Sigmoid colon (tissue), 7 donors: ENCODE measurements around the gene TOP2A. TPM values are rescaled to one million over a fixed set of nuclear protein-coding genes. Genes with fewer than 3 reads are reported as not detected.
A peak's percentile ranks its signal among the peaks of the same experiment; 100 is the strongest.

Source experiments
- DNase-seq: peaks from one replicate; pipeline ENCODE4 v3.0.0-alpha.2; 2019
- H3K27ac ChIP-seq, 4 donors: fragments of 200-600 bp; sonication (generic); one replicate each; pipeline ENCODE4 v1.5.1; 2016 to 2019; ENCODE audit warnings: mild to moderate bottlenecking in 1 of 4
- H3K27me3 ChIP-seq, 3 donors: fragments of 200-600 bp; sonication (generic); one replicate each; pipeline ENCODE4 v1.5.1; 2019; ENCODE audit warnings: mild to moderate bottlenecking in 1 of 3
- H3K36me3 ChIP-seq, 4 donors: fragments of 200-600 bp; sonication (generic); one replicate each; pipeline ENCODE4 v1.5.1; 2016 to 2019
- H3K4me1 ChIP-seq, 4 donors: fragments of 200-600 bp; sonication (generic); one replicate each; pipeline ENCODE4 v1.5.1; 2017 to 2019
- H3K4me3 ChIP-seq, 4 donors: fragments of 200-600 bp; sonication (generic); one replicate each; pipeline ENCODE4 v1.5.1; 2017 to 2019; ENCODE audit warnings: mild to moderate bottlenecking in 2 of 4, moderate library complexity in 1 of 4
- H3K9me3 ChIP-seq, 4 donors: fragments of 200-600 bp in 3 of 4; sonication (generic) in 3 of 4; one replicate each; pipeline versions ENCODE4 v1.5.1 to v1.6.1; 2013 to 2019
- CTCF ChIP-seq, 4 experiments: fragments of 450-650 bp in 3 of 4; fragments of 200-600 bp in 1 of 4; IDR thresholded peaks; one replicate each; pipeline ENCODE4 v1.5.1; 2016 to 2019; ENCODE audit warnings: antibody characterized with exemption in 4 of 4, mild to moderate bottlenecking in 3 of 4, moderate library complexity in 2 of 4
- EP300 ChIP-seq, 4 donors: sonication (generic); formaldehyde crosslinking; IDR thresholded peaks; one replicate each; pipeline ENCODE4 v1.6.1; 2017; ENCODE audit warnings: antibody characterized with exemption in 4 of 4
- POLR2A ChIP-seq, 2 donors: fragments of 450-650 bp; IDR thresholded peaks; one replicate each; pipeline ENCODE4 v1.6.1; 2016; ENCODE audit warnings: antibody characterized with exemption in 2 of 2, mild to moderate bottlenecking in 2 of 2, moderate library complexity in 2 of 2
- POLR2AphosphoS5 ChIP-seq, 4 donors: sonication (generic); formaldehyde crosslinking; IDR thresholded peaks; one replicate each; pipeline ENCODE4 v1.6.1; 2017; ENCODE audit warnings: antibody characterized with exemption in 4 of 4
- WGBS, 2 donors: extraction: QIAGEN DNeasy Blood & Tissue Kit; methylation state at CpG; one replicate each; pipeline ENCODE4 v1.1.7; 2013; 5-methylcytosine and 5-hydroxymethylcytosine counted together
- intact Hi-C: fragments of 100-400 bp; cut with DNase I; formaldehyde crosslinking; loops from one replicate; pipeline ENCODE4 v1.15.1; 2023
- polyA plus RNA-seq, 3 donors: library from polyadenylated mRNA; stranded (reverse); fragments of 200-250 nt; gene quantifications; one replicate each; pipeline ENCODE4 v1.2.3, GENCODE V29; 2013
- total RNA-seq, 4 donors: library from RNA; depleted of rRNA; stranded (reverse); fragments of >200 nt; gene quantifications; one replicate each; pipeline ENCODE4 v1.1.0, GENCODE V29; 2016
- donor health status: healthy with polysubstance abuse.
- donor health status: Bipolar disorder and iron deficiency.
- donor health status: healthy.

The TOP2A gene
- total and polyA plus RNA-seq, 7 donors, result 0.33 to 28.7 (median 2.1) TPM

DNA sequence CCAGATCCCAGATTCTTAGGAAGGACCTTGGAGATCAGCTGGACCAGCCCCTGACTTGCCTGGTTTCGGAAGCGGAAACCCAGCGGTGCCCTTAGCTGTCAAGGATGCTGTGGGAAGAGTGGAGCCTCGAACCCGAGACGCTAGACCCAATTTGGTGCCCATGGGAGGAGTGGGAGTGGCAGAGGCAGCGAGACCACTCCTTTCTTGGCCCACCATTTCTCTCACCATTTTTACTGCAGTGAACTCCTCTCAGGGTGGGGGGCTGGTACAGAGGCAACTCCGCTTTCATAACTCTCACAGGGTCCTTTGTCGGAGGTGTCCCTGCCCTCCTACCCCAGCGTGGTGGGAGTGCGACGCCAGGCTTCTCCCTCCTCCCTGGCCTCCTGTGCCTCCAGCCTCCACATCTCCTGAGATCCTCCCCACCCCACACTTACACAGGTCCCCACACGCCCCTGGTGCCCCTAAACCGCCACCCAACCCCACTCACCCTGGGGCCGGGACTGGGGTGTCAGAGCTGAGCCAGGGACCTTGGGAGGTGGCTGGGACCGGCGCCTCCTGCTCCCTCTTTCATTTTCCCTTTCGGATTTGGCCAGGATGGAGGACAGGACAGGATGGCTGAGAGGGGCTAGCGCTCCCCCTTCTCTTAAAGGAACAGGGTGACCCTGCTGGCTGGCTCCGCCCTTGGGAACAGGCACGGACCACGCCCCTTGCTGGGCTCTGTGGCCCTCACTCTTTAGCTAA is 53.4 kb downstream of the TOP2A start, which contains the start of gene GJD3:
TSS of gene GJD3 (minus strand) at position 617 of the 741 bp plus-strand sequence. CDS start 922 bp downstream, outside the sequence.
- Histone ChIP-seq H3K36me3 (no peaks in the 10 kb centered on the region), H3K4me3 (peak within 1 kb of the TSS; percentile 16 to 61 (median 52)), H3K27me3 (peaks cover 0 to 5% (median 0%) of the 10 kb centered on the region in 3 donors), H3K27ac (peak within 1 kb of the TSS in 1 of 4 donors; percentile 31), H3K4me1 (peaks cover 0 to 18% (median 14%) of the 10 kb centered on the region in 4 donors), H3K9me3 (no peaks in the 10 kb centered on the region)
- 71 to 75% methylated on average over 22 of the region's 22 CpGs for WGBS, 2 donors
- intact Hi-C loops, result loop anchor here (5.0 kb wide), 1 partner anchor 33 kb away; no protein-coding TSS in a partner anchor
- TF ChIP-seq POLR2A (IDR thresholded peaks at IDR 0.05), result no peak
- no peak for TF ChIP-seq CTCF (IDR thresholded peaks at IDR 0.05)
- no peak for TF ChIP-seq POLR2AphosphoS5 (IDR thresholded peaks at IDR 0.05)
- no peak for TF ChIP-seq EP300 (IDR thresholded peaks at IDR 0.05)
- DNase-seq, result peak; percentile 69

DNA sequence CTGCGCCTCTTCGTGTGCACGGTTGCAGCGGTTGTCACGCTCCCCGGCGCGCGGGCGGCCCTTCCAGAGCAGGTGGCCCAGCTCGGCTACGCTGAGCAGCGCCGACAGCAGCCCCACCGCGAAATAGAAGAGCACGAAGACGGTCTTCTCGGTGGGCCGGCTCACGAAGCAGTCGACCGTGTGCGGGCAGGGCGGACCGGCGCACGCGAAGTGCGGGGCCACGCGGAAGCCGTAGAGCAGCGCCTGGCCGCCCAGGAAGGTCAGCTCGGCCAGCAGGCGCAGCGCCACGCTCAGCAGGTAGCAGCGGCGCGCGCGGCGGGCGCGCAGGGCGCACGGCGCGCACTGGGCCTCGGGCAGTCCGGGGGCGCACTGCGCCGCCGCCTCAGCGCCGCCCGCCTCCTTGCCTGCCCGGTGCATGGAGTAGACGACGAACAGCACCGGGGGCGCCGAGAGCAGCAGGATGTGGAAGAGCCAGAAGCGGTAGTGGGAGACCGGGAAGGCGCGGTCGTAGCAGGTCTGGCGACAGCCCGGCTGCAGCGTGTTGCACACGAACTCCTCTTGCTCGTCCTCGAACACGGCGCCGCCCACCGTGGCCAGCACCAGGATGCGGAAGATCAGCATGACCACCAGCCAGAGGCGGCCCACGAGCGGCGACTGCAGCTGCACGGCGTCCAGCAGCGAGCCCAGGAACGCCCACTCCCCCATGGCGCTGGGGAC is 54.4 kb downstream of the TOP2A start:
- no peaks in the 10 kb centered on the region for H3K9me3 ChIP-seq
- peaks cover 0 to 27% (median 15%) of the 10 kb centered on the region in 4 donors for H3K4me1 ChIP-seq
- intact Hi-C loops, result loop anchor here (5.0 kb wide), 1 partner anchor 34 kb away; no protein-coding TSS in a partner anchor
- H3K4me3 ChIP-seq, result peak overlapping the region; percentile 31 to 61 (median 52)
- WGBS, 2 donors, result 3 to 4% methylated on average over 91 of the region's 91 CpGs
- peaks cover 0 to 5% (median 0%) of the 10 kb centered on the region in 3 donors for H3K27me3 ChIP-seq
- TF ChIP-seq POLR2AphosphoS5 (IDR thresholded peaks at IDR 0.05), result no peak
- TF ChIP-seq CTCF (IDR thresholded peaks at IDR 0.05), result no peak
- no peak for TF ChIP-seq EP300 (IDR thresholded peaks at IDR 0.05)
- no peak for TF ChIP-seq POLR2A (IDR thresholded peaks at IDR 0.05)
- DNase-seq, result peak; percentile 70
- H3K36me3 ChIP-seq, result no peaks in the 10 kb centered on the region
- H3K27ac ChIP-seq, result peak overlapping the region in 1 of 4 donors; percentile 31

GRCh38 chr17:40362696-40363110 is 55.0 kb downstream of the TOP2A start:
- intact Hi-C loops, result loop anchor here (5.0 kb wide), 1 partner anchor 35 kb away; no protein-coding TSS in a partner anchor
- no peaks in the 10 kb centered on the region for H3K36me3 ChIP-seq

More at GRCh38 chr17:40362696-40363110, 55.0 kb downstream of the TOP2A start:
- Histone ChIP-seq H3K27ac (peak overlapping the region in 1 of 4 donors; percentile 31), H3K27me3 (peaks cover 0 to 5% (median 0%) of the 10 kb centered on the region in 3 donors), H3K4me1 (peaks cover 0 to 31% (median 16%) of the 10 kb centered on the region in 4 donors), H3K9me3 (no peaks in the 10 kb centered on the region), H3K4me3 (peak overlapping the region; percentile 31 to 61 (median 52))
- TF ChIP-seq CTCF (IDR thresholded peaks at IDR 0.05) (peak in 2 of 4 experiments; percentile 33 to 47), EP300 (IDR thresholded peaks at IDR 0.05) (no peak), POLR2AphosphoS5 (IDR thresholded peaks at IDR 0.05) (peak in 2 of 4 donors; percentile 14 to 17)
- WGBS, 2 donors, result 1% methylated on average over 58 of the region's 58 CpGs
- DNase-seq, result peak; percentile 79
